IPS DF 6.9 (cell line): ENCODE results near the gene TMEM185B.
A peak's percentile ranks its signal among the peaks of the same experiment; 100 is the strongest.
"Not testable (repeated sequence)": the region's sequence is repeated elsewhere in the genome, so short reads cannot be mapped to it uniquely, and the experiment has no call there.

Experiments
- DNase-seq: peaks from one replicate; pipeline ENCODE4 v3.0.0-alpha.2; 2013; ENCODE audit warnings: low read depth, low spot score
- H3K27ac ChIP-seq: one replicate; pipeline ENCODE4 v1.5.1; 2013; ENCODE audit warnings: low read length, control low read depth
- H3K27me3 ChIP-seq: 2 replicates; pipeline ENCODE4 v1.6.1; 2013; ENCODE audit warnings: mild to moderate bottlenecking, low read length; ENCODE audit not compliant: control insufficient read depth, insufficient read depth
- H3K36me3 ChIP-seq: 2 replicates; pipeline ENCODE4 v1.6.1; 2013; ENCODE audit warnings: low read length; ENCODE audit not compliant: control insufficient read depth, insufficient read depth
- H3K4me1 ChIP-seq: 2 replicates; pipeline ENCODE4 v1.6.1; 2013; ENCODE audit warnings: low read length; ENCODE audit not compliant: control insufficient read depth, insufficient read depth
- H3K4me3 ChIP-seq: 2 replicates; pipeline ENCODE4 v1.5.1; 2013; ENCODE audit warnings: mild to moderate bottlenecking, low read length
- H3K9me3 ChIP-seq: 2 replicates; pipeline ENCODE4 v1.6.1; 2013; ENCODE audit warnings: low read length, inconsistent platforms; ENCODE audit not compliant: control insufficient read depth, insufficient read depth
- WGBS: extraction: QIAGEN DNeasy Blood & Tissue Kit; methylation state at CpG from one replicate; pipeline ENCODE4 v1.1.7; 2013; ENCODE audit warnings: mixed read lengths, missing lambda C conversion rate; ENCODE audit not compliant: insufficient read length, insufficient coverage; 5-methylcytosine and 5-hydroxymethylcytosine counted together

The TMEM185B gene

DNA sequence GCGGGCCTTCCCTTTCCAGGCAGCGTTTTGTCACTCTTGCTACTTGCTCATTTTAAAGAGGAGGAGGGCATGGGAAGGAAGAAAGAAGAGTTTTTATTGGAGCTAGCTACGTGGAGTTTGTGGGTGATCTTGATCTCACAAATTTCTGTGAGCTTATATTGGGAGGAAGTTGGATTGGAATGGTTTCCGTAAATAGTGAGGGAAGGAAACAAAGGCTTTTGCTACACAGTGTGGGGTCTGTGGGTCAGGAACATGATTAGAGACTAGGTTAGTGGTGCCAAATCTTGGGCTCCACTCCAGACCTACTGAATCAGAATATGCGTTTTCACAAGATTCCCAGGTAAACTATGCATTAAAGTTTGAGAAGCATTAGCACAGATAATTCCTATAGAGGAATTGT lies 37.5 kb upstream of the TMEM185B start:
- Histone ChIP-seq H3K27me3 (no peaks in the 10 kb centered on the region), H3K4me1 (no peaks in the 10 kb centered on the region; the same call in 1 of the 2 replicates), H3K27ac (no peak overlapping the region), H3K9me3 (no peaks in the 10 kb centered on the region), H3K36me3 (no peaks in the 10 kb centered on the region), H3K4me3 (no peak overlapping the region)
- DNase-seq = no peak
- WGBS = 100% methylated on average over 1 of the region's 5 CpGs

DNA sequence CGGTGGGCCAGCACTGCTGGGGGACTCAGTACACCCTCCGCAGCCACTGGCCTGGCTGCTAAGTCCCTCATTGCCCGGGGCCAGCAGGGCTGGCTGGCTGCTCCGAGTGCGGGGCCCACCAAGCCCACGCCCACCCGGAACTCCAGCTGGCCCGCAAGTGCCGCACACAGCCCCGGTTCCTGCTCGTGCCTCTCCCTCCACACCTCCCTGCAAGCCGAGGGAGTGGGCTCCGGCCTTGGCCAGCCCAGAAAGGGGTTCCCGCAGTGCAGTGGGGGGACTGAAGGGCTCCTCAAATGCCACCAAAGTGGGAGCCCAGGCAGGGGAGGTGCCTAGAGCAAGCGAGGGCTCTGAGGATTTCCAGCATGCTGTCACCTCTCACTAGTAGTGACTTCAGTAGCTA lies 36.7 kb upstream of the TMEM185B start:
- not testable (repeated sequence) for H3K27ac ChIP-seq, H3K4me1 ChIP-seq, DNase-seq, H3K36me3 ChIP-seq, H3K9me3 ChIP-seq, H3K4me3 ChIP-seq, H3K27me3 ChIP-seq
- no CpG with 5 or more reads among the region's 15 CpGs for WGBS

DNA sequence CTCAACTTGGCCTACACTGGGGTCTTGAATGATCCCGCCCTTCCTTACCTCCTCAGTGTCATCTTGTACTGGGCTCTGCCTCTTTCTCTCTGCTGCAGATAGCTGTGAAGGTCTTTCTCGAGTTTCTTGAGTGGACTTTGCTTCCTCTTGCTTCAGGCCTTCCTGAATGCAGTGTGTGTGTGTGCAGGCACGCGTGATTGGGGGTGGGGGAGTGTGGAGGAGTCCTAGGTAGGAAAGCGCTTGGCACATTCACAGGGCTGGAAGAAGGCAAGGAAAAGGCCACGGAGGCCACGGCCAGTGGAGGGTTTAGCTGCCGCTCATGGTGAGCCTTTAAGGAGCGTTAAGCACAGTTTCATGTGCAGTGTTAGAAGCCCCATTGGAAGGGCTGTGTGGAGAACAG lies 35.0 kb upstream of the TMEM185B start:
- no peak for DNase-seq
- Histone ChIP-seq H3K9me3 (no peaks in the 10 kb centered on the region), H3K4me1 (0 out of 2 replicates have a peak, but pooled peaks cover 2% of the 10 kb centered on the region), H3K36me3 (no peaks in the 10 kb centered on the region), H3K27me3 (peaks cover 5% of the 10 kb centered on the region; the same call in 1 of the 2 replicates), H3K4me3 (no peak overlapping the region), H3K27ac (no peak overlapping the region)
- WGBS = no CpG with 5 or more reads among the region's 9 CpGs

DNA sequence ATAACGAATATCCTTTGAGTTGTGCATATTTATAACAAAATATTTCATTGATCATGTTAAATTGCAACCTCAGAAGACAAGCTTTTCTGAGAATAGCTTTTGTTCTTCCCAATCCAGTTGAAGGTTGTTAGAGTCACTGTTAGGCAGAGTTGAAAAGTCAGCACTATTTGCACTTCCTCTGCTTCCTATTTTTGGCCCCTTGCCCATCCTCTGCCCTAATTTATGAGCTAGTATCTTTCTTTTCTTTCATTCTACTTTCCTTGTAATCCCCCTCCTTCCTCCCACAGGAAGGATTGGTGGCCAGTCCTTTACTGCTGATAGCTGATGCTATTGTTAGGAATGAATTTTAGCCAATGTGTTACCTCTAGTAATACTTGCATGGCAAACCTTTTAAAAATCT lies 34.3 kb upstream of the TMEM185B start:
- H3K36me3 ChIP-seq = no peaks in the 10 kb centered on the region
- H3K9me3 ChIP-seq = no peaks in the 10 kb centered on the region
- no peak overlapping the region for H3K27ac ChIP-seq
- no peak for DNase-seq
- H3K4me1 ChIP-seq = 0 out of 2 replicates have a peak, but pooled peaks cover 2% of the 10 kb centered on the region
- WGBS = no CpG with 5 or more reads among the region's 1 CpG
- peaks cover 5% of the 10 kb centered on the region; the same call in 1 of the 2 replicates for H3K27me3 ChIP-seq
- no peak overlapping the region for H3K4me3 ChIP-seq

DNA sequence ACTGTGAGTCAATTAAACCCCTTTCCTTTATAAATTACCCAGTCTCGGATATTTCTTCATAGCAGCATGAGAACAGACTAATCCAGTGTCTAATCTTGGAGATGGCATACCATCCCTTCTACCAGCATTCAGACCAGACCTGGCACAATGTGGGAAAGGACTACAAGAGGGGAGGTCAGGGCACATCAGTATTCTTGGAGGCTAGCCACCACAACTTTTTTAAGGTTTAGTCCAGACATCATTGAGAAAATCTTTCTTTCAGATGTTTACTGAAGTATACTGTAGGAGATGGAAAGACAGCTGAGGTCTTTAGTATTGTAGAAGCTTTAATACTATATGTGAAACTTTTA lies 33.4 kb upstream of the TMEM185B start:
- peaks cover 5% of the 10 kb centered on the region; the same call in 1 of the 2 replicates for H3K27me3 ChIP-seq
- H3K27ac ChIP-seq = no peak overlapping the region
- DNase-seq = no peak
- 0 out of 2 replicates have a peak, but pooled peaks cover 2% of the 10 kb centered on the region for H3K4me1 ChIP-seq
- no peaks in the 10 kb centered on the region for H3K9me3 ChIP-seq
- H3K4me3 ChIP-seq = no peak overlapping the region
- no CpG with 5 or more reads among the region's 1 CpG for WGBS
- no peaks in the 10 kb centered on the region for H3K36me3 ChIP-seq

DNA sequence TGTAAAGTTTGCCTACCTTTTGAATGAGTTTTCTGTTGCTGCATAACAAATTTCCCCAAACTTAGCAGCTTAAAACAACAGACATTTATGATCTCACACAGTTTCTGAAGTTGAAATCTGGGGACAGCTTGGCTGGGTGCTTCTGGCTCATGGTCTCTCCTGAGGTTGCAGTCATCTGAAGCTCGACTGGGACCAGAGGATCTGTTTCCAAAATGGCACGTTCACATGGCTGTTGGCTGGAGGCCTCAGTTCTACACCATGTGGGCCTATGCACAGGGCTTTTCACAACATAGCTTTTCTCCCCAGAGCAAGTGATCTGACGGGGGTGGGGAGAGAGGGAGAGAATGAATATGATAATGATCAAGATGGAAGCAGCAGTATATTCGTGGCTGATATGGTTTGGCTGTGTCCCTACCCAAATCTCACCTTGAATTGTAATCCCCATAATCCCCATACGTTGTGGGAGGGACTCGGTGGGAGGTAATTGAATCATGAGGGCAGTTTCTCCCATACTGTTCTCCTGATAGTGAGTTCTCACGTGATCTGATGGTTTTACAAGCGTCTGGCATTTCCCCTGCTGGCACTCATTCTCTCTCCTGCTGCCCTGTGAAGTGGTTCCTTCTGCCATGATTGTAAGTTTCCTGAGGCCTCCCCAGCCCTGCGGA lies 32.9 kb upstream of the TMEM185B start:
- no peak for DNase-seq
- WGBS = no CpG with 5 or more reads among the region's 9 CpGs
- Histone ChIP-seq H3K36me3 (no peaks in the 10 kb centered on the region), H3K9me3 (no peaks in the 10 kb centered on the region), H3K27ac (no peak overlapping the region), H3K4me3 (no peak overlapping the region), H3K4me1 (0 out of 2 replicates have a peak, but pooled peaks cover 2% of the 10 kb centered on the region), H3K27me3 (peaks cover 8% of the 10 kb centered on the region; the same call in 1 of the 2 replicates)

DNA sequence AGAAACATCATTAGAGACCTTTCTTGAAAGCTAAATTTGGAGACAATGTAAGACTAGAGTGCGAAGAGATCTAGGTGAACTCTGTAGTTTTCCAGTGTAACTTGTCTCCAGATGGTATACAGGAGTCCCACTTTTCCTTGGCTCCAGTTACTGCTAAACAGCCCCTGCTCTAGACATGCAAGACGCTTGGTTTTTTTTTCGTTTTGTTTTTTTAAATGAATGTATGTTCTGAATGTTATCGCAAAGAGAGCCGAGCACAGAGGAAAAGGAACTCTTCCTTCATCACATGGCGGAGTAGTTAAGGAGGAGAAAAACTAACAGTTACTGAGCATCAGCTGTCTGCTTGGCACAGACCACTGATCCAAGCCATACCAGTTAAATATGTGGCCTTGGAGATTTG lies 31.9 kb upstream of the TMEM185B start:
- Histone ChIP-seq H3K9me3 (no peaks in the 10 kb centered on the region), H3K27me3 (peaks cover 10% of the 10 kb centered on the region; the same call in 1 of the 2 replicates), H3K27ac (no peak overlapping the region), H3K4me1 (0 out of 2 replicates have a peak, but pooled peaks cover 2% of the 10 kb centered on the region), H3K4me3 (no peak overlapping the region), H3K36me3 (no peaks in the 10 kb centered on the region)
- DNase-seq = no peak
- WGBS = no CpG with 5 or more reads among the region's 6 CpGs

DNA sequence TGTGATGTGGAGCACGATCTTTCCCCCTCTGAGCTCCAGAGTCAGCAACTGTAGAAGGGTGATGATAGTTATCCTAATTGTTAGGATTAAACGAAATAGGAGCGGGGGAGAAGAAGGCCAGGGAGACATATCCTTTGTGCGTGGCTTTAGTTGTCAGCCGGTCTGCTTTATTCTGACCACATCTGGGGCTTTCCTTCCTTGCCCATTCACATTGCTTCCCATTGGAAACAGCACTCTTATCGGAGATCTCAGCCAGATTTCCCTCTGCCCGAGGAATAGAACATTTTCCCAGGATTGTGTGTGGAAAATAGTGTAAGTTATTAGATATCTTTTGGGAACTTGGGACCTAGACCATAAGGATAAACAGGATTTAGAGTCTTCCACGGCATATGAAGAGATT lies 31.0 kb upstream of the TMEM185B start:
- Histone ChIP-seq H3K4me1 (0 out of 2 replicates have a peak, but pooled peaks cover 2% of the 10 kb centered on the region), H3K36me3 (no peaks in the 10 kb centered on the region), H3K4me3 (no peak overlapping the region), H3K9me3 (no peaks in the 10 kb centered on the region), H3K27ac (no peak overlapping the region), H3K27me3 (peaks cover 10% of the 10 kb centered on the region; the same call in 1 of the 2 replicates)
- WGBS = no CpG with 5 or more reads among the region's 8 CpGs
- DNase-seq = no peak

DNA sequence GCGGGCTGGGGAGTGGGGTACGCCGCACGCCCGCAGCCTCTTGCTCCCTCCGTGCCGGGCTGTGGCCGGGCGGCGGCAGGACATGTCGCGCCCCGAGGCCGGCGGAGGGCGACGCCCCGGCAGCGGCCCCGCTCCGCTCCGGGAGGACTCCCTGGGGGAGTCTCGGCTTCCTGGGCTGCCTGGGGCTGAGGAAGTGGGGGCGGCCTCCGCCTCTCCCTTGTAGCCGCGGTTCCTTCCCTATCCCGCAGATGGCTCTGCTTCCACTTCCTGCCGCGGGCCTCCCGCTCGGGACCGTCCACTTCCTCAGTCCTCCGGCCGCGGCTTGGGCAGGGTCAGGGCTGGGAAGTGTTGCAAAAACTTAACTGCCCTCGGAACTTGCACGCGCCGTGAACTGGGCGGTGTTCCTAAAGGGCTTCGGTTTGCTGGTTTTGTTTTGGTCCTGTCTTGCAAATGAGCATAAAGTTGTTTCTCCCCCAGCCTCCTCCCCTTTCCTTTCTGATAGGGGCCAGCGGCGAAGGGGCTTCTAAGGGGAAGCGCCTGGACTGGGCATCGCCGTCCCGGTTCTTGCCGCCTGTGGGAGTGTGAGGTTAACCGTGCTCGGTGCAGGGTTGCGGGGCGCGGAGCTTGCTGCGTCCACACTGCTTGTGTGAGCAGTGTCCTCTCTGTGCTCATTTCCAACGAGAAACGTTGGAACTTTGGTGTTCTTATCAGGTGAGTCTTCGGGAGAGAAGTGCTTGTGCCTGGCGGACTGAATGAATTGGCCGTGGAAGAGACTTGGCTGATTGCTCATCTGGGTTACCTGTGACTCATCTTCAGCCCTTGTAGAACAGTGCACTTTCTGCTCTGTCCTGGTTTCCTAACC lies 30.1 kb upstream of the TMEM185B start:
- Histone ChIP-seq H3K27me3 (peaks cover 10% of the 10 kb centered on the region; the same call in 1 of the 2 replicates), H3K36me3 (no peaks in the 10 kb centered on the region), H3K9me3 (no peaks in the 10 kb centered on the region), H3K4me3 (peak overlapping the region; percentile 89), H3K4me1 (0 out of 2 replicates have a peak, but pooled peaks cover 2% of the 10 kb centered on the region), H3K27ac (no peak overlapping the region)
- WGBS = no CpG with 5 or more reads among the region's 60 CpGs
- no peak for DNase-seq

DNA sequence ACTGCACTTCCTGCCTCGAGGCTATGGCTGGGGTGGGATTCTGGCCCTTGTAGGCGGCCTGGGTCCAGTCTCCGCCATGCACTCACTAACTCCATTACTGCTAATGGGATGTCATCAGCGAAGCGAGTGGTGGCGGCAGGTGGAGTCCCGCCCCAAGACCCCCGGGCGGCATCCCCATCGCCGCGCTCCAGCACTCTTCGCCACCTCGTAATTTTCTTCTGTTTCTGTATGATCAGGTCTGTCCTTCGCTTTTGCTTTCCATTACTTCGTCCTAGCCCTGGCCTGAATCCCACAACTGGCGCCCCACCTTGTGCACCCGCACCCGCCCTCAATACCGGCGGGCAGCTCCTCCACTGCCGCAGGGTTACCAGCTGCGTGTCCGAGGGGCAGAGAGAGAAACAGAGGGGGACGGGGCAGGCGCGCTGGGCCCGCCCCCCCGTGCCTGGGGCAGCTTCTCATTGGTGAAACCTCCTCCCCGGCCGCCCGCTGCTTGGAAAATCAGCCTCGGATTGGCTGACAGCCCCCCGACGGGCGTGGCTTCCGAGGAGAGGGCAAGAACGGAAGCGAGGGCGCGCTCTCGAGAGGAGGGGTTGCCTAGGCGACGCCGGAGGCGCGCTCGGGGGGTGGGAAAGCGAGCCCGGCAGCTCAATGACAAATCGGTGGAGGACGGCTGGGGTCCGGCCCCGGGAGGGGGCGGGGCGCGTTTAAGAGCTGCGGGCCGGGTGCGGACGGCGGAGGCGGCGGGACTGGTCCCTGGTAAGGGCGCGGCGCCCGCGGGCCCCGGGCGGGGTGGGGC lies 29.2 kb upstream of the TMEM185B start, which contains the start of gene RALB:
TSS of gene RALB (plus strand) at position 628 of the 796 bp plus-strand sequence. CDS start 25,813 bp downstream, outside the sequence.
- Histone ChIP-seq H3K4me1 (0 out of 2 replicates have a peak, but pooled peaks cover 2% of the 10 kb centered on the region), H3K27ac (no peak within 1 kb of the TSS)
- no CpG with 5 or more reads among the region's 71 CpGs for WGBS

More for the DNA sequence above, 29.2 kb upstream of the TMEM185B start, which contains the start of gene RALB:
- DNase-seq = peak; percentile 95
- H3K4me3 ChIP-seq = peak within 1 kb of the TSS; percentile 89
- no peaks in the 10 kb centered on the region for H3K9me3 ChIP-seq
- H3K36me3 ChIP-seq = no peaks in the 10 kb centered on the region
- peaks cover 10% of the 10 kb centered on the region; the same call in 1 of the 2 replicates for H3K27me3 ChIP-seq
